CD14-positive monocyte (primary cell): Measurements from ENCODE around the gene MACROD2. TPM values are rescaled to one million over a fixed set of nuclear protein-coding genes. Genes with fewer than 3 reads are reported as not detected.

ENCODE experiments used
- DNase-seq, 3 donors: peaks; one replicate each; pipeline ENCODE4 v3.0.0-alpha.2; 2011 to 2022
- H2AFZ ChIP-seq: 2 replicates; pipeline ENCODE4 v1.6.0; 2012; ENCODE audit warnings: mild to moderate bottlenecking, low read depth, low read length, inconsistent platforms; ENCODE audit not compliant: insufficient read depth, poor library complexity, severe bottlenecking
- H3K27ac ChIP-seq, 2 donors: 1 replicate in 1 of 2; 2 replicates in 1 of 2; pipeline ENCODE4 v1.5.1; 2012 to 2013; ENCODE audit warnings: low read length in 2 of 2, control low read depth in 1 of 2, inconsistent platforms in 1 of 2, low read depth in 1 of 2, mild to moderate bottlenecking in 1 of 2
- H3K27me3 ChIP-seq, 2 donors: one replicate each; pipeline versions ENCODE4 v1.6.0 to v1.6.1; 2011 to 2013; ENCODE audit warnings: low read length in 2 of 2; ENCODE audit not compliant: control insufficient read depth in 2 of 2, insufficient read depth in 2 of 2
- H3K36me3 ChIP-seq, 2 donors: replicated peaks in 1 of 2; 1 replicate in 1 of 2; 2 replicates in 1 of 2; pipeline versions ENCODE4 v1.5.1 to v1.6.1; 2012 to 2013; ENCODE audit warnings: low read length in 2 of 2, control low read depth in 1 of 2, inconsistent platforms in 1 of 2, mild to moderate bottlenecking in 1 of 2; ENCODE audit not compliant: insufficient read depth in 2 of 2, control insufficient read depth in 1 of 2
- H3K4me1 ChIP-seq, 2 donors: 1 replicate in 1 of 2; 2 replicates in 1 of 2; pipeline versions ENCODE4 v1.5.1 to v1.6.1; 2012 to 2013; ENCODE audit warnings: low read length in 2 of 2, control low read depth in 1 of 2, inconsistent platforms in 1 of 2, mild to moderate bottlenecking in 1 of 2, moderate library complexity in 1 of 2; ENCODE audit not compliant: insufficient read depth in 2 of 2, control insufficient read depth in 1 of 2
- H3K4me2 ChIP-seq: replicated peaks from 2 replicates; pipeline ENCODE3; 2012; ENCODE audit warnings: low read length, moderate library complexity, mild to moderate bottlenecking; ENCODE audit not compliant: poor library complexity, severe bottlenecking; ENCODE audit errors: extremely low read depth
- H3K4me3 ChIP-seq, 3 experiments: fragments of 200-600 bp in 1 of 3; sonication (generic) in 1 of 3; replicated peaks in 1 of 3; 1 replicate in 2 of 3; 2 replicates in 1 of 3; pipeline ENCODE4 v1.5.1; 2011 to 2013; ENCODE audit warnings: low read length in 3 of 3, mild to moderate bottlenecking in 3 of 3, control low read depth in 2 of 3, low read depth in 2 of 3, inconsistent platforms in 1 of 3, moderate library complexity in 1 of 3
- H3K79me2 ChIP-seq: 2 replicates; pipeline ENCODE4 v1.6.0; 2012; ENCODE audit warnings: mild to moderate bottlenecking, control low read depth, inconsistent platforms, low read length, moderate library complexity; ENCODE audit not compliant: insufficient read depth
- H3K9ac ChIP-seq: 2 replicates; pipeline ENCODE4 v1.6.0; 2017; ENCODE audit warnings: low read length, mild to moderate bottlenecking; ENCODE audit not compliant: insufficient read depth, poor library complexity, severe bottlenecking
- H3K9me3 ChIP-seq, 2 donors: replicated peaks in 1 of 2; 1 replicate in 1 of 2; 2 replicates in 1 of 2; pipeline versions ENCODE4 v1.5.1 to v1.6.1; 2012 to 2013; ENCODE audit warnings: low read length in 2 of 2, control low read depth in 1 of 2; ENCODE audit not compliant: control insufficient read depth in 1 of 2, insufficient read depth in 1 of 2
- H4K20me1 ChIP-seq: 2 replicates; pipeline ENCODE4 v1.6.0; 2012; ENCODE audit warnings: mild to moderate bottlenecking, low read length, control low read depth, moderate library complexity; ENCODE audit not compliant: insufficient read depth
- H3K27ac Mint-ChIP-seq, 7 donors: one replicate each; pipeline ENCODE4 v1.8.0; 2020; ENCODE audit warnings: mild to moderate bottlenecking in 7 of 7, mixed read lengths in 7 of 7, moderate library complexity in 6 of 7, inconsistent platforms in 2 of 7
- H3K27me3 Mint-ChIP-seq, 3 donors: one replicate each; pipeline ENCODE4 v1.8.0; 2021 to 2022; ENCODE audit warnings: low read depth in 3 of 3, mild to moderate bottlenecking in 3 of 3, mixed read lengths in 3 of 3, moderate library complexity in 3 of 3, inconsistent platforms in 1 of 3
- H3K36me3 Mint-ChIP-seq, 2 donors: one replicate each; pipeline ENCODE4 v1.8.0; 2020; ENCODE audit warnings: mixed read lengths in 2 of 2, inconsistent platforms in 1 of 2, mild to moderate bottlenecking in 1 of 2
- H3K4me1 Mint-ChIP-seq: one replicate; pipeline ENCODE4 v1.8.0; 2020; ENCODE audit warnings: mild to moderate bottlenecking, mixed read lengths
- H3K4me3 Mint-ChIP-seq, 2 donors: one replicate each; pipeline ENCODE4 v1.8.0; 2020; ENCODE audit warnings: mild to moderate bottlenecking in 2 of 2, mixed read lengths in 2 of 2, moderate library complexity in 1 of 2
- H3K9me3 Mint-ChIP-seq, 7 donors: one replicate each; pipeline ENCODE4 v1.8.0; 2020 to 2022; ENCODE audit warnings: mixed read lengths in 7 of 7, mild to moderate bottlenecking in 6 of 7, moderate library complexity in 6 of 7, inconsistent platforms in 2 of 7
- WGBS: methylation state at CpG from one replicate; pipeline ENCODE4 v1.1.5; 2013; ENCODE audit warnings: missing lambda C conversion rate; ENCODE audit not compliant: insufficient coverage; 5-methylcytosine and 5-hydroxymethylcytosine counted together
- intact Hi-C, 2 donors: fragments of 100-400 bp; cut with micrococcal nuclease; formaldehyde crosslinking; loops; one replicate each; pipeline versions ENCODE4 v1.15.0 to v1.15.1; 2023
- polyA plus RNA-seq, 3 donors: library from polyadenylated mRNA; depleted of rRNA in 1 of 3; unstranded in 2 of 3; stranded (reverse) in 1 of 3; fragments of 300-500 nt in 2 of 3; fragments of >200 nt in 1 of 3; fragmentation: Illumina TruSeq in 2 of 3; gene quantifications; 1 replicate in 2 of 3; 2 replicates in 1 of 3; pipeline ENCODE4 v1.2.3, GENCODE V29; 2012 to 2021
- TF ChIP-seq, protein P1 (sequence below): fragments of 200-600 bp; IDR thresholded peaks from one replicate; pipeline ENCODE4 v1.8.0; 2022; ENCODE audit warnings: antibody characterized with exemption, mild to moderate bottlenecking

Gene MACROD2
- polyA plus RNA-seq, 3 donors: 0.23 TPM; not detected in 2

DNA sequence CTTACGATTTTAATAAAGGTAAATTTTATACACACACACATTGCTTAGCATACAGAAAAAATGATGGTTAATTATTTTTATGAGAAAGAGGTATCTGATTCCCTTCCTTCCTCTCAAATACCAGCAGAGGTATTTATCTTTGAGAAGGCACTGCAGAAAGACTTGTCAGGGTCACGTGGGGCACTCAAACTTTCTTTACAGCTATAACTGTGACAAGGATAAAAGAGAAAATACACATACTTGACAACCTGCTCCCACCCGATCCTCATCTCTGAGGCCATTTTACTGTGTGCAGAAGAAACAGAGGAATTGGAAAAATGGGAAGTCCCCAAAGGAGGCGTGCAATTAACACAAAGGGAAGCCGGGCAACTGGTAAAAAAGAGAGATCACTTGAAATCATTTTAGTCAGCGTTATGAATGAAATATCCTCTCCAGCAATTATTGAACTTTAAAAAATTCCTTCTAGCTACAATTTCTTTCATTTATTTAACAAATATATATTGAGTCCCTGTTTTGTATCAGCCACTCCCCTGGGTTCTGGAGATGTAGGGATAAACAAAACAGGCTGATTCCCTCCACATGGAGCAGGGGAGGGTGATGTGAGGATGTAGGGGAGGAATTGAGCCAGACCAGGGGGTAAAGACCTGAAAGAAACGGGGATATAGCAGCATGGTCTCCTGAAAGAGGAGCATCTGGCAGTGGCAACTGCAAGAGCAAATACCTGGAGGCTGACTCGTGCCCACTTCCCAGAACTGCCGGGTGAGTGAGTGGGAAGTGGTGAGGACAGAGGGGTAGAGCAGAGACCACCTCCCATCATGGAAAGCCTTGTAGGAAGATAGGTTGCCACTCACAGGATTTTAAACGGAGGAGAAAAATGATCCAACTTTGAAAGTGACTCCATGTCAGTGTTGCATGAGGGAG lies 2067.6 kb downstream of the MACROD2 start:
- Histone ChIP-seq H3K4me3 (no peak overlapping the region), H4K20me1 (no peaks in the 10 kb centered on the region), H3K27me3 (no peaks in the 10 kb centered on the region), H3K9me3 (peaks cover 4 to 5% of the 10 kb centered on the region in 2 donors), H3K27ac (no peak overlapping the region), H3K79me2 (no peaks in the 10 kb centered on the region), H2AFZ (no peak overlapping the region), H3K36me3 (no peaks in the 10 kb centered on the region), H3K9ac (no peak overlapping the region), H3K4me2 (no peak overlapping the region), H3K4me1 (no peaks in the 10 kb centered on the region)
- H3K27me3 Mint-ChIP-seq: peaks cover 0 to 1% (median 0%) of the 10 kb centered on the region in 3 donors
- peak overlapping the region in 1 of 7 donors; percentile 30 for H3K27ac Mint-ChIP-seq
- peaks cover 8% of the 10 kb centered on the region for H3K4me1 Mint-ChIP-seq
- DNase-seq: no peak
- WGBS: 51% methylated on average over 4 of the region's 10 CpGs
- intact Hi-C loops: no loop called here
- no peak overlapping the region for H3K4me3 Mint-ChIP-seq
- H3K9me3 Mint-ChIP-seq: peaks cover 2 to 10% (median 8%) of the 10 kb centered on the region in 7 donors
- TF ChIP-seq, protein P1, sequence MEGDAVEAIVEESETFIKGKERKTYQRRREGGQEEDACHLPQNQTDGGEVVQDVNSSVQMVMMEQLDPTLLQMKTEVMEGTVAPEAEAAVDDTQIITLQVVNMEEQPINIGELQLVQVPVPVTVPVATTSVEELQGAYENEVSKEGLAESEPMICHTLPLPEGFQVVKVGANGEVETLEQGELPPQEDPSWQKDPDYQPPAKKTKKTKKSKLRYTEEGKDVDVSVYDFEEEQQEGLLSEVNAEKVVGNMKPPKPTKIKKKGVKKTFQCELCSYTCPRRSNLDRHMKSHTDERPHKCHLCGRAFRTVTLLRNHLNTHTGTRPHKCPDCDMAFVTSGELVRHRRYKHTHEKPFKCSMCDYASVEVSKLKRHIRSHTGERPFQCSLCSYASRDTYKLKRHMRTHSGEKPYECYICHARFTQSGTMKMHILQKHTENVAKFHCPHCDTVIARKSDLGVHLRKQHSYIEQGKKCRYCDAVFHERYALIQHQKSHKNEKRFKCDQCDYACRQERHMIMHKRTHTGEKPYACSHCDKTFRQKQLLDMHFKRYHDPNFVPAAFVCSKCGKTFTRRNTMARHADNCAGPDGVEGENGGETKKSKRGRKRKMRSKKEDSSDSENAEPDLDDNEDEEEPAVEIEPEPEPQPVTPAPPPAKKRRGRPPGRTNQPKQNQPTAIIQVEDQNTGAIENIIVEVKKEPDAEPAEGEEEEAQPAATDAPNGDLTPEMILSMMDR: no peak
- no peaks in the 10 kb centered on the region for H3K36me3 Mint-ChIP-seq

GRCh38 chr20:16063881-16064280 lies 2068.6 kb downstream of the MACROD2 start:
- H2AFZ ChIP-seq: no peak overlapping the region
- H3K27me3 Mint-ChIP-seq: peaks cover 0 to 1% (median 0%) of the 10 kb centered on the region in 3 donors
- H3K4me1 ChIP-seq: peaks cover 0 to under 1% of the 10 kb centered on the region in 2 donors
- intact Hi-C loops: no loop called here
- no peaks in the 10 kb centered on the region for H3K36me3 Mint-ChIP-seq
- no peak overlapping the region for H3K27ac Mint-ChIP-seq
- WGBS: no CpG with 5 or more reads among the region's 2 CpGs
- peaks cover 4 to 5% of the 10 kb centered on the region in 2 donors for H3K9me3 ChIP-seq
- no peaks in the 10 kb centered on the region for H3K36me3 ChIP-seq
- no peak overlapping the region for H3K4me3 ChIP-seq
- peaks cover 2 to 16% (median 10%) of the 10 kb centered on the region in 7 donors for H3K9me3 Mint-ChIP-seq
- no peaks in the 10 kb centered on the region for H3K79me2 ChIP-seq
- DNase-seq: no peak
- H3K9ac ChIP-seq: no peak overlapping the region
- H3K27ac ChIP-seq: no peak overlapping the region
- H3K4me2 ChIP-seq: no peak overlapping the region
- H3K27me3 ChIP-seq: no peaks in the 10 kb centered on the region
- no peak overlapping the region for H3K4me3 Mint-ChIP-seq
- no peaks in the 10 kb centered on the region for H4K20me1 ChIP-seq
- TF ChIP-seq, protein P1: no peak
- H3K4me1 Mint-ChIP-seq: peaks cover 8% of the 10 kb centered on the region
